Naive thymus-derived CD4-positive, alpha-beta T cell (primary cell): ENCODE data around the gene GRK6. TPM values are rescaled to one million over a fixed set of nuclear protein-coding genes. Genes with fewer than 3 reads are reported as not detected.

ENCODE experiments used
- ATAC-seq: fragments of 150-1000 bp; cut with Tn5 transposase; 2 replicates; pipeline ENCODE4 v1.10.0; 2021; ENCODE audit warnings: mild to moderate bottlenecking, moderate library complexity
- CTCF ChIA-PET: fragments of 350-600 bp; sonication (Branson Sonifier 250); formaldehyde crosslinking; loops from one replicate; lab custom pipeline; 2021; ENCODE audit warnings: antibody characterized with exemption; lab: Charles Lee
- POLR2A ChIA-PET: fragments of 350-600 bp; sonication (Branson Sonifier 250); formaldehyde crosslinking; loops from one replicate; lab custom pipeline; 2021; ENCODE audit warnings: antibody characterized with exemption, inconsistent platforms; lab: Charles Lee
- DNase-seq, 9 donors: peaks; one replicate each; pipeline versions ENCODE4 v3.0.0 to v3.0.0-alpha.2; 2020 to 2022; ENCODE audit warnings: mixed read lengths in 1 of 9
- H3K27ac ChIP-seq: one replicate; pipeline ENCODE4 v1.7.0; 2013; ENCODE audit warnings: mild to moderate bottlenecking, low read depth, low read length, moderate library complexity
- H3K27me3 ChIP-seq, 2 donors: one replicate each; pipeline ENCODE4 v1.7.0; 2013; ENCODE audit warnings: low read length in 2 of 2, mild to moderate bottlenecking in 2 of 2, moderate library complexity in 2 of 2; ENCODE audit not compliant: control insufficient read depth in 2 of 2, insufficient read depth in 2 of 2
- H3K36me3 ChIP-seq, 3 experiments: 1 replicate in 2 of 3; 2 replicates in 1 of 3; pipeline ENCODE4 v1.7.0; 2013; ENCODE audit warnings: low read length in 3 of 3, mild to moderate bottlenecking in 3 of 3, moderate library complexity in 1 of 3; ENCODE audit not compliant: insufficient read depth in 3 of 3, control insufficient read depth in 2 of 3
- H3K4me1 ChIP-seq, 2 donors: one replicate each; pipeline ENCODE4 v1.7.0; 2013; ENCODE audit warnings: low read length in 2 of 2, mild to moderate bottlenecking in 2 of 2, moderate library complexity in 1 of 2; ENCODE audit not compliant: control insufficient read depth in 2 of 2, insufficient read depth in 2 of 2
- H3K4me3 ChIP-seq: 2 replicates; pipeline ENCODE4 v1.7.0; 2013; ENCODE audit warnings: mild to moderate bottlenecking, low read length
- H3K9me3 ChIP-seq, 3 experiments: 1 replicate in 2 of 3; 2 replicates in 1 of 3; pipeline ENCODE4 v1.7.0; 2013; ENCODE audit warnings: low read length in 3 of 3; ENCODE audit not compliant: control insufficient read depth in 2 of 3
- H3K27ac Mint-ChIP-seq, 9 donors: one replicate each; pipeline ENCODE4 v1.8.0; 2020 to 2022; ENCODE audit warnings: mixed read lengths in 9 of 9, mild to moderate bottlenecking in 8 of 9, moderate library complexity in 5 of 9, inconsistent platforms in 2 of 9
- H3K27me3 Mint-ChIP-seq, 5 donors: one replicate each; pipeline ENCODE4 v1.8.0; 2021 to 2022; ENCODE audit warnings: mixed read lengths in 5 of 5, mild to moderate bottlenecking in 1 of 5
- H3K36me3 Mint-ChIP-seq, 5 donors: one replicate each; pipeline ENCODE4 v1.8.0; 2020 to 2022; ENCODE audit warnings: mixed read lengths in 5 of 5, mild to moderate bottlenecking in 3 of 5, inconsistent platforms in 1 of 5
- H3K4me1 Mint-ChIP-seq, 7 donors: one replicate each; pipeline ENCODE4 v1.8.0; 2020 to 2022; ENCODE audit warnings: mixed read lengths in 7 of 7, mild to moderate bottlenecking in 3 of 7, inconsistent platforms in 1 of 7
- H3K4me3 Mint-ChIP-seq, 10 donors: one replicate each; pipeline ENCODE4 v1.8.0; 2020 to 2022; ENCODE audit warnings: mild to moderate bottlenecking in 10 of 10, mixed read lengths in 10 of 10, moderate library complexity in 6 of 10, inconsistent platforms in 2 of 10
- H3K9me3 Mint-ChIP-seq, 11 donors: one replicate each; pipeline ENCODE4 v1.8.0; 2020 to 2022; ENCODE audit warnings: mixed read lengths in 11 of 11, mild to moderate bottlenecking in 4 of 11, inconsistent platforms in 1 of 11, moderate library complexity in 1 of 11
- intact Hi-C, 2 donors: fragments of 100-400 bp; cut with micrococcal nuclease; formaldehyde crosslinking; loops; one replicate each; pipeline ENCODE4 v1.15.1; 2023
- polyA plus RNA-seq, 2 donors: library from polyadenylated mRNA; unstranded; fragments of 300-500 nt; fragmentation: Illumina TruSeq; gene quantifications; one replicate each; pipeline ENCODE4 v1.2.3, GENCODE V29; 2021
- total RNA-seq, 6 experiments: library from RNA in 5 of 6; stranded (reverse) in 5 of 6; gene quantifications; 1 replicate in 5 of 6; 2 replicates in 1 of 6; pipeline ENCODE4 v1.2.3 and lab custom pipeline; 2021 to 2026

Gene GRK6
- total and polyA plus RNA-seq, 7 experiments from 2014 or later, result 78.8 to 246 (median 200) TPM

- DNase-seq (no peak), ATAC-seq (no peak)
- peaks cover 65 to 72% of the 10 kb centered on the region in 2 donors for H3K4me1 ChIP-seq
- Mint-ChIP-seq H3K9me3 (peaks cover 0 to 2% (median 0%) of the 10 kb centered on the region in 11 donors), H3K27me3 (peaks cover 0 to 3% (median 0%) of the 10 kb centered on the region in 5 donors), H3K27ac (peak overlapping the region; percentile 92 to 97 (median 94)), H3K4me3 (peak overlapping the region; percentile 87 to 96 (median 94)), H3K36me3 (peaks cover 0 to 42% (median 18%) of the 10 kb centered on the region in 5 donors), H3K4me1 (peaks cover 39 to 83% (median 70%) of the 10 kb centered on the region in 7 donors)
- no peaks in the 10 kb centered on the region for H3K9me3 ChIP-seq
- intact Hi-C loops, result loop anchor here in 1 of 2 donors (10.0 kb wide), 1 partner anchor 1194 kb away; the partner anchor contains the start of gene CLK4
- CTCF ChIA-PET, result interaction anchor here (0.6 to 10.3 kb wide), 8 partner anchors 14 to 263 kb away, joined by 3 to 116 read pairs (median 7); partner anchors contain the start of genes F12, PFN3 and PRR7
- POLR2A ChIA-PET, result interaction anchor here (0.5 to 23.7 kb wide), 7 partner anchors 15 to 699 kb away, joined by 4 to 804 read pairs (median 5); partner anchors contain the start of genes F12 and PRR7
- H3K4me3 ChIP-seq, result peak overlapping the region; percentile 95
- H3K27ac ChIP-seq, result peak overlapping the region; percentile 92
- H3K27me3 ChIP-seq, result no peaks in the 10 kb centered on the region
- H3K36me3 ChIP-seq, result peaks cover 23 to 46% (median 24%) of the 10 kb centered on the region in 3 experiments
Observed at GRCh38 chr5:177430140-177430951, 3.9 kb downstream of the GRK6 start.

GRCh38 chr5:177430972-177431316 lies 4.5 kb downstream of the GRK6 start:
- Mint-ChIP-seq H3K4me1 (peaks cover 37 to 84% (median 66%) of the 10 kb centered on the region in 7 donors), H3K9me3 (peaks cover 0 to 2% (median 0%) of the 10 kb centered on the region in 11 donors), H3K4me3 (peak overlapping the region; percentile 87 to 96 (median 94)), H3K27me3 (peaks cover 0 to 3% (median 0%) of the 10 kb centered on the region in 5 donors), H3K36me3 (peaks cover 0 to 43% (median 18%) of the 10 kb centered on the region in 5 donors), H3K27ac (peak overlapping the region; percentile 91 to 97 (median 94))
- no peaks in the 10 kb centered on the region for H3K27me3 ChIP-seq
- H3K27ac ChIP-seq, result peak overlapping the region; percentile 92
- H3K4me3 ChIP-seq, result peak overlapping the region; percentile 95
- ChIA-PET CTCF (interaction anchor here (1.2 to 10.3 kb wide), 5 partner anchors 14 to 61 kb away, joined by 4 to 116 read pairs (median 37); partner anchors contain the start of genes F12, PFN3 and PRR7), POLR2A (interaction anchor here (1.5 to 23.7 kb wide), 6 partner anchors 9 to 75 kb away, joined by 4 to 804 read pairs (median 92); partner anchors contain the start of genes F12 and PRR7)
- ATAC-seq (no peak), DNase-seq (no peak)
- H3K4me1 ChIP-seq, result peaks cover 66 to 67% of the 10 kb centered on the region in 2 donors
- H3K36me3 ChIP-seq, result peaks cover 24 to 51% (median 24%) of the 10 kb centered on the region in 3 experiments
- no peaks in the 10 kb centered on the region for H3K9me3 ChIP-seq
- intact Hi-C loops, result loop anchor here in 1 of 2 donors (10.0 kb wide), 1 partner anchor 1194 kb away; the partner anchor contains the start of gene CLK4

GRCh38 chr5:177431317-177432142 lies 5.1 kb downstream of the GRK6 start:
- POLR2A ChIA-PET, result interaction anchor here (0.8 to 23.7 kb wide), 9 partner anchors 9 to 76 kb away, joined by 3 to 804 read pairs (median 5); partner anchors contain the start of genes F12 and PRR7
- H3K4me3 Mint-ChIP-seq, result peak overlapping the region; percentile 87 to 96 (median 94)
- Histone ChIP-seq H3K4me3 (peak overlapping the region; percentile 95), H3K9me3 (no peaks in the 10 kb centered on the region), H3K27me3 (no peaks in the 10 kb centered on the region), H3K27ac (peak overlapping the region; percentile 92), H3K4me1 (peaks cover 67 to 70% of the 10 kb centered on the region in 2 donors), H3K36me3 (peaks cover 27 to 57% (median 27%) of the 10 kb centered on the region in 3 experiments)
- DNase-seq (peak; percentile 46 to 77 (median 73)), ATAC-seq (peak; percentile 36)
- H3K36me3 Mint-ChIP-seq, result peaks cover 0 to 43% (median 18%) of the 10 kb centered on the region in 5 donors
- H3K27ac Mint-ChIP-seq, result peak overlapping the region; percentile 91 to 97 (median 94)
- H3K27me3 Mint-ChIP-seq, result no peaks in the 10 kb centered on the region
- no peaks in the 10 kb centered on the region for H3K9me3 Mint-ChIP-seq
- CTCF ChIA-PET, result interaction anchor here (1.1 to 10.3 kb wide), 9 partner anchors 10 to 69 kb away, joined by 3 to 116 read pairs (median 5); partner anchors contain the start of genes F12, PFN3 and PRR7
- intact Hi-C loops, result loop anchor here in 1 of 2 donors (10.0 kb wide), 1 partner anchor 1193 kb away; the partner anchor contains the start of gene CLK4
- peaks cover 37 to 87% (median 66%) of the 10 kb centered on the region in 7 donors for H3K4me1 Mint-ChIP-seq

- Mint-ChIP-seq H3K27ac (peak overlapping the region; percentile 91 to 97 (median 94)), H3K4me1 (peaks cover 43 to 92% (median 72%) of the 10 kb centered on the region in 7 donors), H3K4me3 (peak overlapping the region; percentile 61 to 96 (median 94)), H3K36me3 (peaks cover 0 to 45% (median 25%) of the 10 kb centered on the region in 5 donors), H3K27me3 (no peaks in the 10 kb centered on the region), H3K9me3 (no peaks in the 10 kb centered on the region)
- Histone ChIP-seq H3K27ac (peak overlapping the region; percentile 92), H3K9me3 (no peaks in the 10 kb centered on the region), H3K27me3 (no peaks in the 10 kb centered on the region), H3K4me1 (peaks cover 67 to 72% of the 10 kb centered on the region in 2 donors), H3K36me3 (peaks cover 29 to 65% (median 32%) of the 10 kb centered on the region in 3 experiments), H3K4me3 (peak overlapping the region; percentile 95)
- DNase-seq, result peak in 1 of 9 donors; percentile 30
- ChIA-PET POLR2A (interaction anchor here (0.8 to 23.7 kb wide), 9 partner anchors 7 to 76 kb away, joined by 3 to 804 read pairs (median 5); partner anchors contain the start of genes F12, GRK6 and PRR7), CTCF (interaction anchor here (1.0 to 10.3 kb wide), 10 partner anchors 10 to 68 kb away, joined by 3 to 116 read pairs (median 5); partner anchors contain the start of genes F12, PFN3 and PRR7)
- intact Hi-C loops, result loop anchor here in 1 of 2 donors (10.0 kb wide), 1 partner anchor 1193 kb away; the partner anchor contains the start of gene CLK4
- ATAC-seq, result no peak
Observed at GRCh38 chr5:177432143-177432838, 5.8 kb downstream of the GRK6 start.
